ENCODE results near the gene NOP10. TPM values are rescaled to one million over a fixed set of nuclear protein-coding genes. Genes with fewer than 3 reads are reported as not detected.
"Not testable (repeated sequence)": the region's sequence is repeated elsewhere in the genome, so short reads cannot be mapped to it uniquely, and the experiment has no call there.

Gene NOP10
- total RNA-seq: 65.6 and 68.2 TPM in 2 replicates
- total RNA-seq (2013): 92.9 TPM
- polyA plus RNA-seq: 72.6 and 133 TPM in 2 replicates
- 157 and 191 TPM in 2 replicates for polyA minus RNA-seq

GRCh38 chr15:34342737-34343575 is at the start of gene NOP10, which contains the start of gene NUTM1:
NOP10 (minus strand) TSS chr15:34343136; CDS start chr15:34343073, 63 bp downstream.
NUTM1 (plus strand) TSS chr15:34343315; CDS start chr15:34343697, 382 bp downstream.
- CTCF ChIA-PET: interaction anchor here (0.6 to 2.7 kb wide), 23 partner anchors 10 to 645 kb away, joined by 3 to 52 read pairs (median 4); partner anchors contain the start of genes EMC4, GOLGA8B, KATNBL1 and LPCAT4
- H3K27ac ChIP-seq (ENCODE audit: low read length in 2 of 2): peak within 1 kb of the TSS; percentile 79 to 81
- H3K36me3 ChIP-seq (replicated peaks in 1 of 2; ENCODE audit: control extremely low read depth in 1 of 2, control insufficient read depth in 1 of 2, extremely low read depth in 1 of 2, insufficient read depth in 2 of 2, low read length in 1 of 2): peaks cover 0 to 26% of the 10 kb centered on the region in 2 experiments
- peak within 1 kb of the TSS; percentile 85 for H3K4me3 Mint-ChIP-seq
- no peaks in the 10 kb centered on the region for H4K20me1 ChIP-seq (ENCODE audit: control insufficient read depth, insufficient read depth, low read length, poor library complexity, severe bottlenecking)
- no peaks in the 10 kb centered on the region for H3K9me3 Mint-ChIP-seq (ENCODE audit: insufficient read depth)
- peak within 1 kb of the TSS; percentile 68 for H3K4me2 ChIP-seq (replicated peaks; ENCODE audit: low read depth, low read length, poor library complexity, severe bottlenecking)
- H3K9ac ChIP-seq (ENCODE audit: low read length): peak within 1 kb of the TSS; percentile 85
- peaks cover 49% of the 10 kb centered on the region for H3K79me2 ChIP-seq (ENCODE audit: control insufficient read depth, insufficient read depth, low read length)
- TF ChIP-seq CTCF (IDR thresholded peaks at IDR 0.05): peak; percentile 97
- TF ChIP-seq EZH2 (IDR thresholded peaks at IDR 0.05; ENCODE audit: borderline replicate concordance, insufficient read depth, low read depth, low read length, poor library complexity, severe bottlenecking): no peak
- POLR2A ChIA-PET: interaction anchor here (0.7 to 2.2 kb wide), 6 partner anchors 10 to 50 kb away, joined by 6 to 23 read pairs (median 11); partner anchors contain the start of gene LPCAT4
- peaks cover 16 to 18% of the 10 kb centered on the region in 2 donors for H3K4me1 ChIP-seq (ENCODE audit: control insufficient read depth in 2 of 2, insufficient read depth in 2 of 2, low read length in 2 of 2)
- intact Hi-C loops (cut with micrococcal nuclease): loop anchor here (1.0 to 2.0 kb wide), 3 partner anchors 24 to 134 kb away; partner anchors contain the start of gene LPCAT4
- no peaks in the 10 kb centered on the region for H3K27me3 ChIP-seq (replicated peaks in 1 of 4; ENCODE audit: control extremely low read depth in 1 of 4, control insufficient read depth in 3 of 4, insufficient read depth in 4 of 4, low read length in 3 of 4)
- ATAC-seq (ENCODE audit: low read depth) (peak; percentile 85), DNase-seq (peak; percentile 93)
- H3K27ac Mint-ChIP-seq: peak within 1 kb of the TSS; percentile 63
- no peaks in the 10 kb centered on the region for H3K9me3 ChIP-seq (ENCODE audit: control extremely low read depth in 1 of 3, control insufficient read depth in 2 of 3, insufficient read depth in 1 of 3, low read length in 2 of 3)
- peaks cover 20% of the 10 kb centered on the region for H3K4me1 Mint-ChIP-seq
- peak within 1 kb of the TSS; percentile 89 for H2AFZ ChIP-seq (ENCODE audit: insufficient read depth, low read depth, low read length, poor library complexity, severe bottlenecking)
- H3K4me3 ChIP-seq (ENCODE audit: control extremely low read depth in 1 of 5, extremely low read depth in 1 of 5, insufficient read depth in 1 of 5, low read depth in 2 of 5, low read length in 4 of 5): peak within 1 kb of the TSS; percentile 94 to 99 (median 98)
- no peaks in the 10 kb centered on the region for H3K27me3 Mint-ChIP-seq
- 3% methylated on average over 31 of the region's 38 CpGs for WGBS (ENCODE audit: insufficient coverage)

- no CpG with 5 or more reads among the region's 16 CpGs for WGBS (ENCODE audit: insufficient coverage)
- H3K27ac ChIP-seq (ENCODE audit: low read length in 2 of 2); H3K27me3 Mint-ChIP-seq; POLR2A ChIA-PET; H3K4me1 Mint-ChIP-seq; H3K79me2 ChIP-seq (ENCODE audit: control insufficient read depth, insufficient read depth, low read length); H2AFZ ChIP-seq (ENCODE audit: insufficient read depth, low read depth, low read length, poor library complexity, severe bottlenecking); H3K9me3 Mint-ChIP-seq (ENCODE audit: insufficient read depth); DNase-seq; H3K4me3 ChIP-seq (ENCODE audit: control extremely low read depth in 1 of 5, extremely low read depth in 1 of 5, insufficient read depth in 1 of 5, low read depth in 2 of 5, low read length in 4 of 5); H3K9me3 ChIP-seq (ENCODE audit: control extremely low read depth in 1 of 3, control insufficient read depth in 2 of 3, insufficient read depth in 1 of 3, low read length in 2 of 3); H3K4me3 Mint-ChIP-seq; H3K4me1 ChIP-seq (ENCODE audit: control insufficient read depth in 2 of 2, insufficient read depth in 2 of 2, low read length in 2 of 2); CTCF ChIA-PET; H3K27me3 ChIP-seq (replicated peaks in 1 of 4; ENCODE audit: control extremely low read depth in 1 of 4, control insufficient read depth in 3 of 4, insufficient read depth in 4 of 4, low read length in 3 of 4); H3K27ac Mint-ChIP-seq; H3K9ac ChIP-seq (ENCODE audit: low read length); H3K36me3 ChIP-seq (replicated peaks in 1 of 2; ENCODE audit: control extremely low read depth in 1 of 2, control insufficient read depth in 1 of 2, extremely low read depth in 1 of 2, insufficient read depth in 2 of 2, low read length in 1 of 2); H4K20me1 ChIP-seq (ENCODE audit: control insufficient read depth, insufficient read depth, low read length, poor library complexity, severe bottlenecking); H3K4me2 ChIP-seq (replicated peaks; ENCODE audit: low read depth, low read length, poor library complexity, severe bottlenecking); intact Hi-C loops (cut with micrococcal nuclease); ATAC-seq (ENCODE audit: low read depth): not testable (repeated sequence)
These were observed 46.7 kb upstream of the NOP10 start for GRCh38 chr15:34389594-34390086.

- POLR2A ChIA-PET; H4K20me1 ChIP-seq (ENCODE audit: control insufficient read depth, insufficient read depth, low read length, poor library complexity, severe bottlenecking); H3K27ac Mint-ChIP-seq; intact Hi-C loops (cut with micrococcal nuclease); ATAC-seq (ENCODE audit: low read depth); H3K9me3 Mint-ChIP-seq (ENCODE audit: insufficient read depth); H3K27me3 Mint-ChIP-seq; H2AFZ ChIP-seq (ENCODE audit: insufficient read depth, low read depth, low read length, poor library complexity, severe bottlenecking); H3K36me3 ChIP-seq (replicated peaks in 1 of 2; ENCODE audit: control extremely low read depth in 1 of 2, control insufficient read depth in 1 of 2, extremely low read depth in 1 of 2, insufficient read depth in 2 of 2, low read length in 1 of 2); H3K4me3 Mint-ChIP-seq; H3K4me1 ChIP-seq (ENCODE audit: control insufficient read depth in 2 of 2, insufficient read depth in 2 of 2, low read length in 2 of 2); H3K9me3 ChIP-seq (ENCODE audit: control extremely low read depth in 1 of 3, control insufficient read depth in 2 of 3, insufficient read depth in 1 of 3, low read length in 2 of 3); H3K27ac ChIP-seq (ENCODE audit: low read length in 2 of 2); H3K4me1 Mint-ChIP-seq; H3K4me2 ChIP-seq (replicated peaks; ENCODE audit: low read depth, low read length, poor library complexity, severe bottlenecking); DNase-seq; H3K4me3 ChIP-seq (ENCODE audit: control extremely low read depth in 1 of 5, extremely low read depth in 1 of 5, insufficient read depth in 1 of 5, low read depth in 2 of 5, low read length in 4 of 5); H3K27me3 ChIP-seq (replicated peaks in 1 of 4; ENCODE audit: control extremely low read depth in 1 of 4, control insufficient read depth in 3 of 4, insufficient read depth in 4 of 4, low read length in 3 of 4); CTCF ChIA-PET; H3K79me2 ChIP-seq (ENCODE audit: control insufficient read depth, insufficient read depth, low read length); H3K9ac ChIP-seq (ENCODE audit: low read length): not testable (repeated sequence)
- no CpG with 5 or more reads among the region's 19 CpGs for WGBS (ENCODE audit: insufficient coverage)
These were observed 39.0 kb upstream of the NOP10 start for GRCh38 chr15:34381829-34382521.
